CD4-positive, alpha-beta T cell treated with Interleukin-10 for 1 hour (primary cell): ENCODE data around the gene HECTD2.
"Not testable (repeated sequence)": the region's sequence is repeated elsewhere in the genome, so short reads cannot be mapped to it uniquely, and the experiment has no call there.

Source experiments
- DNase-seq: peaks from one replicate; pipeline ENCODE4 v3.0.0-alpha.2; 2020

The HECTD2 gene

DNA sequence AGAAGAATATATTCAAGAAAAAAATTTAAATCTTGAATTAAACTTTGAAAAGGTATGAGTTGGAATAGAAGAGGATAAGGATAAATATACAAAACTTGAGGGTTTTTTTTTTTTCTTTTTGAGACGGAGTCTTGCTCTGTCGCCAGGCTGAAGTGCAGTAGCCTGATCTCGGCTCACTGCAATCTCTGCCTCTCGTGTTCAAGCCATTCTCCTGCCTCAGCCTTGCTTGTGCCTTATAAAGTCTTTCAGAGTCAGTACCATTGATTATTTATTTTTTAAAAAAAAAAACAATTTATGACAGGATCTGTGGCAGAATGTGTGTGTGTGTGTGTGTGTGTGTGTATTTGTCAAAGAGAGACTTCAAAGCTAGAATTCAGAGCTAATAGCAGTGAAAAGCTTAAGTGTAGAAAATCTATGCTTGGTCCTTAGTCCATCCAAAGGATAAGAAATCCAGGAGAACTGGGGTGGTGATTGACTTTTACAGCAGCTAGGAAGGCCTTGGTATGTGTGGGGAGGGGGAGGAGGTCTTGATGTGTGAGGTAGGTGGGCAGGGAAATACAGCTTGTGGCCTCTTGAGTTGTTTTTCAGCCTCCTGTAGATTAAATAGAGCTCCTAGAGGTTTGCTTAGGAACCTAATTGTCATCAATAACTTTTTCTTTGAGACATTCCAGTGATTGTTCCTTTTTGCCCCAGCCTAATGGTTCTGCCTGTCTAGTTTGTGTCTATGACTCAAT is 2.4 kb downstream of the HECTD2 start:
- no peak for DNase-seq

DNA sequence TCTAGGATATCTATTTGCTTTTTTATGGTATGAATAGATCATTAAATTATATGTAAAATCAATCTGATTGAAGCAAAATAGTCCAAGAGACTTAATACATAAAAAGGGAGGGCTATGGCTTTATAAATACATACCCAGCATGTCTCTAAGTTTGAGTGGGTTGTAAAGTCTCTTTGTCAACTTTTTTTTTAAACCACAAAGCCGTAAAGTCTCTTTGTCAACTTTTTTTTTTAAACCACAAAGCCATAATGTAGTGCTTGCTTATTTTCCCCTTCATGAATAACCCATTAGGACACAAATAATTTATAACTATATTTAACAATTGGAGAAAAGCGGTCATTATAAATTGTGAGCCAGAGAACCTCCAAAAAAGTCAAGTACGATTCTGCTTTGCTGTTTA is 5.7 kb downstream of the HECTD2 start:
- no peak for DNase-seq

DNA sequence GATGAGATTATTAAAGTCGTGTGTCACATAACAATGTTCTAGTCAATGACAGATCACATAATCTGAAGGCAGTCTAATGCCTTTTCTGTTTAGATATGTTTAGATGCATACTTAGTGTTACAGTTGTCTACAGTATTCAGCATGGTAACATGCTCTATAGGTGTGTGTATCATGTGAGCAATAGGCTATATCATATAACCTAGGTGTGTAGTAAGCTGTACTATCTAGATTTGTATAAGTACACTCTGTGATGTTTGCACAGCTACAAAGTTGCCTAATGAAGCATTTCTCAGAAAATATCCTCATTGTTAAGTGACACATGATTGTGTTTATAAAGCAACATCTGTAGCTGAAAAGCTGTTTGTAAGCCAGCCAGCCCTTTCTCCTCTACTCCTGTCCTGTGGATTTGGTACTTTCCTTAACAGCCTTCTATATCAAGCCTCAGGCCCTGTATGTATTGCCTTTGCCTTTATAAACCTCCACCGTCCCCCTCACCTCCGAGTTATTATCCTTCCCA is 6.3 kb downstream of the HECTD2 start:
- no peak for DNase-seq

DNA sequence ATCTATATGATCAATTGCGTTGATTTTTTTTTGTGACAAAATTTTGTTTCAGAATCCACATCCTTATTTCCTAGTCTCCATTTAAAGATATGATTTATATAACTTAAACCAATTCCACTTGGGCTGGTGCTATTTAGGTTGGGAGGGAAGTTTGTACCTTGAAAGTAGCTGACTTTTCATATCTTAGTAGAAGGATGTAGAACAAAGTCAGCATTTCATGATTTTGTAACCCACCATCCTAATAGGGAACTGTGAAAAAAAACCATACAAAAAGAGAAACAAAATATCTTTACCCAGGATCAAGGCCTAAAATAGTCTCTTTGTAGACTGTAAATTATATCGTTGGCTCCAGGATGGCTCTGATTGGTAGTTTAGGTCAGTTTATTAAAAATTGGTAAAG is 8.3 kb downstream of the HECTD2 start:
- no peak for DNase-seq

DNA sequence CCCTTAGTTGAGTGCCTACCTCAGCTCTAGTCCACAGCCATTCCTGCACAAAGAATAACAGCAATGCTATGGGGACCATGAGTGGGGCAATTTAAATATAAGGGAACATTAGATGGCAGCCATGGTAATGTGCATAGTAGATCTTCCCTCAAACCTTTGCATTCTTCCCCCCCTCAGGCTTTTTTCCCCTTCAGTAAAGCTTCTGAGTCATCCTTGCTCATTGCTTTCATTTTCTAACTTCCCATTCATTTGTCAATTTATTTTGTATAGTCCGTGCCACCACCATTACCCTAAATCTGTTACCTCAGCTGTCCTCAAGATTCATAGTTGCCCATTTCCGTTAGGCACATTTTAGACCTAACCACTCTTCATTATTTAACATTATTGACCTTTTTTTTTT is 10.7 kb downstream of the HECTD2 start:
- no peak for DNase-seq

DNA sequence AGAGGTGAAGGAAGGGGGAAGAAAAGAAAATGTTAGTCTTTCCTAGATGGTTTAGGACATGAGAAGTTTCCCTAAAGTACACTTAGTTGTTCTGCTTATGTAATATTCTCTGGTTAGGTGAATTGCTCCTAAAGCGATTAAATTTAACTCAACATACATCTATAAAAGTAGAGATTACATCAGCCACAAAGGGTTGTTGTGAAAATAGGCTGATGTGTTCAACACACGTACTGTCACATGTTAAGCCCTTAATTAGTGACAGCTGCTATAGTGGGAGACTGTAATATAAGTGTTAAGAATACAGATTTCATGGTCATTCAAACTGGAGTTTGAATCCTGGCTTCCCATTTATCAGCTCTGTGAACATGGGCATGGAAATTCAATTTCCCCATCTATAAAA is 12.8 kb downstream of the HECTD2 start:
- no peak for DNase-seq

DNA sequence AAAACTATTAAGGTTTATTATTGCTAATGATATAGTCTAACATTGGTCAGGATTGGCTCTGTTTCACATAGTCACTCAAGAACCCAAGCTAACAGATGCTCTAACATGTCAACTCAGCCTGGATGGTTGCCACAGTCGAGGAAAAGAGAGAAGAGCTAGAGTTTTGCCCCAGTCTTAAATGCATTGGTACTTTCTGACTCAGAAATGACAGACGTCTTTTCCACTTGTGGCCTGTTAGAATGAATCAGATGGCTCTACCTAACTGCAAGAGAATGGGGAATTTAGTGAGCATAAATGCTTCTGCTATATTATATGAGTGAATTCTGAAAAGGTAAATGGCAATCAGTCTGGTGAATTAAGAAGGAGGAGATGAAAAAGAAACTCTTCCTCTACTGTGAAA is 13.9 kb downstream of the HECTD2 start:
- no peak for DNase-seq

DNA sequence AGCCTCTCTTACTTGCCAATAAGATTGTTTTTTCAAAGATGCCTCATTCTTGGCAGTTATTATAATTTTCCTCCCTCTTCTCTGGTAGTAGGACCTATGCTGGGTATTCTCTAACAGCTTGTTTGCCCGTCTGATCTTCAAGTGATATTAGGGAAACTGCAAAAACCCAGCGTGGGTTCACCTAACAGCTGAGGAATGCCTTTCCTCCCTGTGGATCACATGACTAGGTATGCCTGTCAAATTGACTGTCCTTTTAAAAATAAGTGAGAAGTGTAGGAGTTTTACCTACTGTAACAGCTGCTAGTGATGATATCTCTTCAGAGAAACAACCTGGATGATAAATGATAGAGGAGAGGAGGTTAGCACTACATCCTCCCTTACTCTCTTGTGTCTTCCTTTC is 22.0 kb downstream of the HECTD2 start:
- DNase-seq = no peak

DNA sequence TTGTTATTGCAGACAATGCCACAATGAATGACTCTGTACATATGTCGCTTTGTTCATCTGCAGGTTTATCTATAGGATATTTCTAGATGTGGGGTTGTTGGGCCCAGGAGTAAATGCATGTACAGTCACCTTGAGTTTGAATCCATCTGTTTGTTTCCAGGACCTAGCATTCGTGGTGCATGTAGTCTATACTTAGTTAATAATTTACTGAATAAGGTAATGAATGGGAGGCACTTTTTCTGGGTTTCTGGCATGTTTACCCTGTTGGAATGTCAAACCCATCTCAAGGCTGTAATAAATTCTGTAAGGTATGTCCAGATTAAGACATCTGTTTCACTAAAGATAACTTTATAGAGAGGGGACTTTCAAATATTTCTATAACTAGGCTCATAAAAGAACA is 23.5 kb downstream of the HECTD2 start:
- no peak for DNase-seq

DNA sequence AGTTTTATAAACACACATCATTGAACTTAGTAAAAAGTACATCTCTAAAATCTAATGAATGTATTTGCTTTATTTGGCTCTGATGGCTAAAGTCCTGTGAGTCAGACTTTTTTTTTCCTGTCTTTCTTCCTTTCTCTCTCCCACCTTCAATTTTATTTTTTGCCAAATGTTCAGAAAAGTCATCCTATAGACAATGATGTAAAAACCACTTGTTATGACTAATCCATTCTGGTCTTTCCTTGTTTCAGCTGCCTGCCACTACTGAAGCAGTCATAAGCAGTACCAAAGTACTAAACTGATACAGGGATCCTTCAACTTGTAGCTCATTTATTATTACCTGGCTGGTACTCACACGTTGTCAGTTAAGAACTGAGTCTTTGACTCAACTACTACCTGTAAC is 23.9 kb downstream of the HECTD2 start:
- DNase-seq = no peak

DNA sequence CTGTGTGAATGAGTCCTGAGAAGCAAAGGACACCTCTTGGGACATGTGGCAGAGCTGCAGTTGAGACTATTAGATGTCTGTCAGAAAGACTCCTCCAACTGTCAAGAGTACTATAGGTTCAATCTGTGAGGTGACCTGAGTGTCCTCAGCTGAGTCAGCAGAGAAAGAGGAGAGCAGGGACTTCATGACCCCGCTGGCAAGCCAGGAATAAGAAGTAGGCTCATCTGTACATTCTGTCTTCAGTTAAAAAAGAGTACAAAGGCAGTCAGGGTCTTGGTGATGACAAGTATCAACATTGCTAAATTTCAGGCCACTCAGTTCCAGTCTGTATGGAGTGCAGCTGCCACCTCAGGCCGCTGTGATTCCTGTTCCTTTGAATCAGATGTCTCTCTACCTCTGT is 25.1 kb downstream of the HECTD2 start:
- DNase-seq = no peak

DNA sequence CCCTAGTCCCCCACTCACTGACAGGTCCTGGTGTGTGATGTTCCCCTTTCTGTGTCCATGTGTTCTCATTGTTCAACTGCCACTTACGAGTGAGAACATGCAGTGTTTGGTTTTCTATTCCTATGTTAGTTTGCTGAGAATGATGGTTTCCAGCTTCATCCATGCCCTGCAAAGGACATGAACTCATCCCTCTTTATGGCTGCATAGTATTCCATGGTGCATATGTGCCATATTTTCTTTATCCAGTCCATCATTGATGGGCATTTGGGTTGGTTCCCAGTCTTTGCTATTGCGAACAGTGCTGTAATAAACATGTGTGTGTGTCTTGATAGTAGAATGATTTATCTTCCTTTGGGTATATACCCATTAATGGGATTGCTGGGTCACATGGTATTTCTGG is 28.1 kb downstream of the HECTD2 start:
- not testable (repeated sequence) for DNase-seq

DNA sequence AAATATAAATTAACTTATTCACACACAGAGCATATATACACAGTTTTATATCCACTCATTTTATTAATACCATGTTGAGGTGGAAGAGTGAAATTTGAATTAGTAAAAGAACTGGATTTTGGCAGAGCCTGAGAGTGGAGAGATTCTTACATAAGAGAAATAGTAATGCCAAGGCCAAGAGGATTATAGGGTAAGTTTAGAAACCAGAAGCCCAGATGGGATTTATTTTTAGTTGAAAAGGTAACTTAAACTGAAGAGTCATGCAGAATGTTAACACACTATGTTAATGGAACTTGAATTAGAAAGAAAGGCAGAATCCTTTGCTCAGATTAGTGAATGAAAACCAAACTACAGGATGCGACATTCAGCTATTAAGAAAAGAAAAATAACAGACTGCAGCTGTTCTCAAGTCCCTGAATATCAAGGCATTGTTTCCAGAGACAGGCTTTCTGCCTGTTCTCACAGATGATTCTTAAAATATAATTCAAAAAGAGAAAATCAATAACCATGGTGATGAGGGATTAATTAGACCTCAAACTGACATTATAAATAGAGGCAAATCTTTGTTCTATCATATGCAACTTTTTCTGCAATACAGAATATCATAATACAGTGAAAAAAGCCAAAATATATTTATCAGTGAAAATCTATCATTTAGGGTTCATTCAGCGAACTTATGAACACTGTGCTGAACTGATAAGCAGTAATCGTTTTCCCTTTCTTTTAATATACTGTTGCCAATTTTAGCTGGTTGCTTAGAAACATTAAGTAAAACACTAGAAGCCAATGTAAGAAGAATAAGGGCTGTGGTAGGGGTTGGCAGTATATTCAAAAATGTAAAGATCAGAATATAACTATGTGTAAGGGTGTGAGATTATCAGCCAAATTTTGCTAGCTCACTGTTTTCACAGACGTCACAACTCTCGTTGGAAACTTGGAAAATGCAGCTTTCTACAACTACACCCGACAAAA is 34.4 kb downstream of the HECTD2 start:
- DNase-seq = no peak

DNA sequence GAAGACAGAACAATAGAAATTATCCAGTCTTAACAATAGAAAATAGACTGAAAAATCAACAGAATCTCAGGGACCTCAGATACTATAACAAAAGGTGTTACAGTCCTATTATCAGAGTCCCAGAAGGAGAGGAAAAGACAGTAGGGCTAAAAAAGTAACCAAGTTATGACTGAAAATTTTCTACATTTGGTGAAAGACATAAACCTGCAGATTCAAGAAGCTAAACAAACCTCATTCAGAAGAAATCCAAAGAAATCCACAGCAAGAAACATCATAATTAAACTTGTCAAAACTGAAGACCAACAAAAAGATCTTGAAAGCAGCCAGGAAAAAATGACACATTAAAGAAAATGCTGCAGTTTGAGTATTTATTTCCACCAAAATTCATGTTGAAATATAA is 41.9 kb downstream of the HECTD2 start:
- no peak for DNase-seq

DNA sequence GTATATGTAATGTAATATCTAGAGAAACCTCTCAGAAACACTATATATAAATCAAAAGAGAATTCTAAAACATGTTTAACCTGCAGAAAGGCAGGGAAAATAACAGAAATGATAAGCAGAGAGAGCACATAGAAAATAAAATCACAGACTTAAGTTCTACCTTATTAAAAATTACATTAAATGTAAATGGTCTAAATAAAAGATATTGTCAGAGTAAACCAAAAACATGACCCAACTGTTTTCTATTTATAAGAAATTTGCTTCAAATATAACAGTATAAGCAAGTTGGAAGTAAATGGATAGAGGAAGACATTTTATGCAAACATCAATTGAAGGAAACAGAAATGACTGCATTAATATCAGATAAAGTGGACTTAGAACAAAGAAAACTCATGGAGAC is 43.4 kb downstream of the HECTD2 start:
- no peak for DNase-seq

DNA sequence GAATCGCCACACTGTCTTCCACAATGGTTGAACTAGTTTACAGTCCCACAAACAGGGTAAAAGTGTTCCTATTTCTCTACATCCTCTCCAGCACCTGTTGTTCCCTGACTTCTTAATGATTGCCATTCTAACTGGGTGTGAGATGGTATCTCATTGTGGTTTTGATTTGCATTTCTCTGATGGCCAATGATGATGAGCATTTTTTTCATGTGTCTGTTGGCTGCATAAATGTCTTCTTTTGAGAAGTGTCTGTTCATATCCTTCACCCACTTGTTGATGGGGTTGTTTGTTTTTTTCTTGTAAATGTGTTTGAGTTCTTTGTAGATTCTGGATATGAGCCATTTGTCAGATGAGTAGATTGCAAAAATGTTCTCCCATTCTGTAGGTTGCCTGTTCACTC is 45.0 kb downstream of the HECTD2 start:
- not testable (repeated sequence) for DNase-seq

DNA sequence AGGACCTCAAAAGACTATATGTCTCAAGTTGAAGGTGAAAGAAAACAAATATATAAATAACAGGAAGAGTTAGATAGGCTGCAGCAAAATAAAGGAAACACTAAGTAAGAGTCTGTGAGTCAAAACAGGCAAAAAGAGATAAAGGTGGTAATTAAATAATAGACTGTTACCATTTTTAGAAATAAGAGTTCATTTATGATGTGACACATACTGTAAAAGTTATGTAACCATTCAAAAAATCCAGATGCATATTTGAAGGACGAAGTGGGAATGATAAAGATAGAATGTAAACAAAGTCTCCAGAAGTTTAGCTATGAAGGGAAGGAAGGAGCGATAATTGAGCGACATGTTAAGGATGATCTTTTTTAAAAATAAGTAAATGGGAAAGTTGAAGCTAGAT is 50.5 kb downstream of the HECTD2 start:
- DNase-seq = no peak

DNA sequence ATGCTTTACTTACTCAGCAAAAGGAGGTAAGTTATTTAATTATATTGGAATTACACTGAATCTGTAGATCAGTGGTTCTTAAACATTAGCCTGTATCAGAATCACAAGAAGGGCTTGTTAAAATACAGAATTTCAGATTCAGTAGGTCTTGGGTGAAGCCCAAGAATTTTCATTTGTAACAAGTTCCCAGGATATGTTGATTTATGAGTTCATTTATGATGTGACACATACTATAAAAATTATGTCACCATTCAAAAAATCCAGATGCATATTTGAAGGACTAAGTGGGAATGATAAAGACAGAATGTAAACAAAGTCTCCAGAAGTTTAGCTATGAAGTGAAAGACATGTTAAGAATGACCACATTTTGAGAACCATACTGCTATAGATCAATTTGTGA is 52.3 kb downstream of the HECTD2 start:
- DNase-seq = no peak

DNA sequence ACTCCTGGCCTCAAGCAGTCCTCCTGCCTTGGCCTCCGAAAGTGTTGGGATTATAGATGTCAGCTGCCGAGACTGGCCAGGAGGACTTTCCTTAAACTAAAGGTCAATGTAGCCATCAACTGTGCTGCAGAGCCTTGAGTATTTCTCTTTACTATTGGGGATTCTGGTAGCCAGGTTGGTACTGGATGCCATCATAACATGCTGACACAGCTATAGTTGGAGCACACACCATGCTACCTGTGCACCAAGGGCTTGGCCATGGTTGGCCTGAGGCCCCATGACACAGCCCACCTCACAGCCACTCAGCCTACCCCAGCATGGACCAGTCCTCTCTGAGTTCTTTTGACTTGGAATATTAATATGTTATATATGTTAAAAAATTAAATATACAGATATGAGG is 54.4 kb downstream of the HECTD2 start:
- no peak for DNase-seq

DNA sequence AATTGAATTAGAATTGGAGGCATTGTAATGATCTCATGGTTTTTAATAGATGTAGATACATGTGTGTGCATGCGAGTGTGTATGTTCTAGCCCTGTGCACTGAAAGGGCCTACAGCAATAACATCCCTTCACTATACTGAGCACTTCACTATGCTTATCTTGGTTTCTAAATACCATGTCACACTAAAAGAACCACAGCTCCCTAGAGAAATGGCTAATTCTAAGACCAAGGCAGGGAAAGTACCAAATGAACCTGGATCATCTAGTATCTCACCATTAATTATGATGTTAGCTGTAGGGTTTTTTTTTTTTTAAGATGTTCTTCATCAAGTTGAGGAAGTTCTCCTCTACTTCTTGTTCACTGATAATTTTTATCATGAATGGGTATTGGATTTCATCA is 55.1 kb downstream of the HECTD2 start:
- no peak for DNase-seq

DNA sequence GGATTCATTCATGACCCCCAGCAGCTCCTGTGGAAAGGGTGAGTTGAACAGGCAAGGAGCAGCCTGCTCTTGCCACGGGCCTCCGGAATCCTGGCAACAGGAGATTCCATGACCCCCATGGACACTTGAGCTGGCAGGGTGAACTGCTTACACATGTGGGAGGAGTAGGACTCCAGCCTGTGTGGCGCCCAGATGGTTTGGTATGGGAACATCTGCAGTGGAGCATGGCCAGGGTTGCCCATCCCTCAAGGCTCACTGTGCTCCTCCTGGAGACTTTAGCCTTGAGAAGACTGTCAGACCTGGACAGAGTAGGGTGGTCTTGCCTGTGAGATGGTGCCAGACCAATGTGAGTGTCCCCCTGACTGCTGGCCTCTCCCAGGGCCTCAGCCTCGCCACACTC is 57.0 kb downstream of the HECTD2 start:
- DNase-seq = no peak

DNA sequence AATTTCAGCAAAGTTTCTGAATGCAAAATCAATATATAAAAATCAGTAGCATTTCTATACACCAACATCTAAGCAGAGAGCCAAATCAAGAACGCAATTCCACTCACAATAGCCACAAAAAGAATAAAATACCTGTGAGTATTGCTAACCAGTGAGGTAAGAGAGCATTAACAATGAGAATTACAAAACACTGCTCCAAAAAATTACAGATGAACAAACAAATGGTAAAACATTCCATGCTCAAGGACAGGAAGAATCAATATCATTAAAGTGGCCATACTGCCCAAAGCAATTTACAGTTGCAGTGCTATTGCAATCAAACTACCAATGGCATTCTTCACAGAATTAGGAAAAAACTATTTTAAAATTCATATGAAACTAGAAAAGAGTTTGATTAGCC is 61.5 kb downstream of the HECTD2 start:
- no peak for DNase-seq

DNA sequence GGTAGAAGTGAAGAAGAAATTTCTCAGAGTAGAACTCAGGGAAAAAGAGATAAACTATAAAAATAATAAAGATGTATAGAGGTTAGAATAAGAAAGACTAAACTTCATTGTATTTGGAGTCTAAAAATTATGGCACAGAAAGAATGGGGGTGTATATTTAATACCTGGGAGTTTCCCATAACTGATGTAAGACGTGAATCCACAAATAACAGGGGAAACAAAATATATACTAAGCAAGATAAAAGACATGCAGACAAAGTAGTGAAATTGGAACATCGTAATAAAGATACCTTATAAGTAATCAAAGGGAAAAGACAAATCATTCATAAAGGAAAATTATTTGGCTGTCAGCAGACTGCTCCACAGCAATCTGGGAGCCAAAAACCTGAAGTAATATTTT is 62.8 kb downstream of the HECTD2 start:
- DNase-seq = no peak

DNA sequence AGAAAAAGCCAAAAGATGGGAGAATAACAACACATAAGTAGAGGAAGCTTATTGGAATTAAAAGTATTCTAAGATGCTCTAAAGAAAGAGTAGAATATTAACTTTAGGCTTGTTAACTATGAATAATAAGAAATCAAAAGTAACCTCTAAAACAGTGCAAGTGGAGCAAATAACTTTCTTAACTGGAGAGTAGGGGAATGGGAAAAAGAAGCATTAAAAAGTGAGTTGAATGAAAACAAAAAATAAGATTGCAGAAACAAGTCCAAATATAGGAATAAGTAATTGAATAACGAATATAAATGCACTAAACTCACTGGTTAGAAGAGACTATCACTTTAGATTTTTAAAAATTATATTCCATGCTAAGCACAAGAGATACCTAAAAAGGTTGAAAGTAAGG is 63.9 kb downstream of the HECTD2 start:
- no peak for DNase-seq
